ENCODE results near the gene RALGPS1.

- TF ChIP-seq CTCF (IDR thresholded peaks at IDR 0.05): no peak
- no peak for TF ChIP-seq EZH2 (IDR thresholded peaks at IDR 0.05; ENCODE audit: borderline replicate concordance, insufficient read depth, low read depth, low read length, poor library complexity, severe bottlenecking)
Observed at GRCh38 chr9:127142291-127142690, 227.7 kb downstream of the RALGPS1 start.

All from B cell (primary cell).